ENCODE measurements around the gene TAF4B. TPM values are rescaled to one million over a fixed set of nuclear protein-coding genes. Genes with fewer than 3 reads are reported as not detected.

The TAF4B gene
- total RNA-seq, 1 donor from 2014 or later, result 3.7 TPM

- H3K4me3 ChIP-seq (ENCODE audit: low read length in 3 of 3), result no peak overlapping the region
- H3K27ac ChIP-seq (ENCODE audit: low read depth, low read length), result no peak overlapping the region
- H3K27me3 ChIP-seq (ENCODE audit: control insufficient read depth in 3 of 3, insufficient read depth in 3 of 3, low read length in 3 of 3), result no peaks in the 10 kb centered on the region
- H3K36me3 ChIP-seq (ENCODE audit: control insufficient read depth in 3 of 3, insufficient read depth in 3 of 3, low read length in 3 of 3), result peaks cover 0 to 6% (median 0%) of the 10 kb centered on the region in 3 donors
- H3K9me3 ChIP-seq (ENCODE audit: control insufficient read depth in 3 of 3, low read length in 3 of 3), result no peaks in the 10 kb centered on the region
- no peak overlapping the region for H3K9ac ChIP-seq (ENCODE audit: low read depth in 1 of 3, low read length in 3 of 3)
- H3K4me1 ChIP-seq (ENCODE audit: control insufficient read depth in 3 of 3, insufficient read depth in 3 of 3, low read length in 3 of 3), result no peaks in the 10 kb centered on the region
These were observed 99.5 kb downstream of the TAF4B start for GRCh38 chr18:26325771-26326170.

- H3K36me3 ChIP-seq (ENCODE audit: control insufficient read depth in 3 of 3, insufficient read depth in 3 of 3, low read length in 3 of 3), result peaks cover 0 to 3% (median 3%) of the 10 kb centered on the region in 3 donors
- H3K9me3 ChIP-seq (ENCODE audit: control insufficient read depth in 3 of 3, low read length in 3 of 3), result no peaks in the 10 kb centered on the region
- no peaks in the 10 kb centered on the region for H3K27me3 ChIP-seq (ENCODE audit: control insufficient read depth in 3 of 3, insufficient read depth in 3 of 3, low read length in 3 of 3)
- no peak overlapping the region for H3K4me3 ChIP-seq (ENCODE audit: low read length in 3 of 3)
- H3K27ac ChIP-seq (ENCODE audit: low read depth, low read length), result no peak overlapping the region
- H3K4me1 ChIP-seq (ENCODE audit: control insufficient read depth in 3 of 3, insufficient read depth in 3 of 3, low read length in 3 of 3), result no peaks in the 10 kb centered on the region
- H3K9ac ChIP-seq (ENCODE audit: low read depth in 1 of 3, low read length in 3 of 3), result no peak overlapping the region
These were observed 100.8 kb downstream of the TAF4B start for GRCh38 chr18:26327062-26327461.

- Histone ChIP-seq H3K9ac (ENCODE audit: low read depth in 1 of 3, low read length in 3 of 3) (no peak overlapping the region), H3K9me3 (ENCODE audit: control insufficient read depth in 3 of 3, low read length in 3 of 3) (no peaks in the 10 kb centered on the region)
These were observed 106.7 kb downstream of the TAF4B start for GRCh38 chr18:26332991-26333390.

GRCh38 chr18:26335156-26335555 is 108.9 kb downstream of the TAF4B start:
- no peak overlapping the region for H3K27ac ChIP-seq (ENCODE audit: low read depth, low read length)
- H3K9me3 ChIP-seq (ENCODE audit: control insufficient read depth in 3 of 3, low read length in 3 of 3), result no peaks in the 10 kb centered on the region
- no peak overlapping the region for H3K4me3 ChIP-seq (ENCODE audit: low read length in 3 of 3)
- H3K9ac ChIP-seq (ENCODE audit: low read depth in 1 of 3, low read length in 3 of 3), result no peak overlapping the region
- peaks cover 0 to 4% (median under 1%) of the 10 kb centered on the region in 3 donors for H3K36me3 ChIP-seq (ENCODE audit: control insufficient read depth in 3 of 3, insufficient read depth in 3 of 3, low read length in 3 of 3)
- no peaks in the 10 kb centered on the region for H3K27me3 ChIP-seq (ENCODE audit: control insufficient read depth in 3 of 3, insufficient read depth in 3 of 3, low read length in 3 of 3)
- peaks cover 0 to 8% (median 0%) of the 10 kb centered on the region in 3 donors for H3K4me1 ChIP-seq (ENCODE audit: control insufficient read depth in 3 of 3, insufficient read depth in 3 of 3, low read length in 3 of 3)

More at GRCh38 chr18:26332991-26333390, 106.7 kb downstream of the TAF4B start:
- H3K4me1 ChIP-seq (ENCODE audit: control insufficient read depth in 3 of 3, insufficient read depth in 3 of 3, low read length in 3 of 3), result peaks cover 0 to 8% (median 0%) of the 10 kb centered on the region in 3 donors
- H3K27ac ChIP-seq (ENCODE audit: low read depth, low read length), result no peak overlapping the region
- H3K36me3 ChIP-seq (ENCODE audit: control insufficient read depth in 3 of 3, insufficient read depth in 3 of 3, low read length in 3 of 3), result peaks cover 0 to 4% (median 3%) of the 10 kb centered on the region in 3 donors
- H3K27me3 ChIP-seq (ENCODE audit: control insufficient read depth in 3 of 3, insufficient read depth in 3 of 3, low read length in 3 of 3), result no peaks in the 10 kb centered on the region
- no peak overlapping the region for H3K4me3 ChIP-seq (ENCODE audit: low read length in 3 of 3)

- Histone ChIP-seq H3K27me3 (ENCODE audit: control insufficient read depth in 3 of 3, insufficient read depth in 3 of 3, low read length in 3 of 3) (no peaks in the 10 kb centered on the region), H3K27ac (ENCODE audit: low read depth, low read length) (peak overlapping the region; percentile 21), H3K9ac (ENCODE audit: low read depth in 1 of 3, low read length in 3 of 3) (peak overlapping the region in 1 of 3 donors; percentile 13), H3K4me1 (ENCODE audit: control insufficient read depth in 3 of 3, insufficient read depth in 3 of 3, low read length in 3 of 3) (peaks cover 0 to 8% (median 0%) of the 10 kb centered on the region in 3 donors), H3K36me3 (ENCODE audit: control insufficient read depth in 3 of 3, insufficient read depth in 3 of 3, low read length in 3 of 3) (peaks cover 0 to 4% (median 0%) of the 10 kb centered on the region in 3 donors), H3K4me3 (ENCODE audit: low read length in 3 of 3) (no peak overlapping the region), H3K9me3 (ENCODE audit: control insufficient read depth in 3 of 3, low read length in 3 of 3) (no peaks in the 10 kb centered on the region)
These were observed 109.6 kb downstream of the TAF4B start for GRCh38 chr18:26335571-26336487.

- Histone ChIP-seq H3K9me3 (ENCODE audit: control insufficient read depth in 3 of 3, low read length in 3 of 3) (no peaks in the 10 kb centered on the region), H3K36me3 (ENCODE audit: control insufficient read depth in 3 of 3, insufficient read depth in 3 of 3, low read length in 3 of 3) (peaks cover 0 to 4% (median 0%) of the 10 kb centered on the region in 3 donors), H3K4me1 (ENCODE audit: control insufficient read depth in 3 of 3, insufficient read depth in 3 of 3, low read length in 3 of 3) (peaks cover 0 to 8% (median 0%) of the 10 kb centered on the region in 3 donors), H3K27me3 (ENCODE audit: control insufficient read depth in 3 of 3, insufficient read depth in 3 of 3, low read length in 3 of 3) (no peaks in the 10 kb centered on the region), H3K4me3 (ENCODE audit: low read length in 3 of 3) (no peak overlapping the region), H3K9ac (ENCODE audit: low read depth in 1 of 3, low read length in 3 of 3) (no peak overlapping the region), H3K27ac (ENCODE audit: low read depth, low read length) (no peak overlapping the region)
These were observed 110.3 kb downstream of the TAF4B start for GRCh38 chr18:26336572-26336971.

- no peak overlapping the region for H3K4me3 ChIP-seq (ENCODE audit: low read length in 3 of 3)
- H3K36me3 ChIP-seq (ENCODE audit: control insufficient read depth in 3 of 3, insufficient read depth in 3 of 3, low read length in 3 of 3), result no peaks in the 10 kb centered on the region
- no peak overlapping the region for H3K9ac ChIP-seq (ENCODE audit: low read depth in 1 of 3, low read length in 3 of 3)
- H3K27me3 ChIP-seq (ENCODE audit: control insufficient read depth in 3 of 3, insufficient read depth in 3 of 3, low read length in 3 of 3), result no peaks in the 10 kb centered on the region
- peaks cover 0 to 7% (median 0%) of the 10 kb centered on the region in 3 donors for H3K9me3 ChIP-seq (ENCODE audit: control insufficient read depth in 3 of 3, low read length in 3 of 3)
- H3K27ac ChIP-seq (ENCODE audit: low read depth, low read length), result no peak overlapping the region
- no peaks in the 10 kb centered on the region for H3K4me1 ChIP-seq (ENCODE audit: control insufficient read depth in 3 of 3, insufficient read depth in 3 of 3, low read length in 3 of 3)
These were observed 116.4 kb downstream of the TAF4B start for GRCh38 chr18:26342646-26343045.

GRCh38 chr18:26350961-26351360 is 124.7 kb downstream of the TAF4B start:
- Histone ChIP-seq H3K4me1 (ENCODE audit: control insufficient read depth in 3 of 3, insufficient read depth in 3 of 3, low read length in 3 of 3) (no peaks in the 10 kb centered on the region), H3K4me3 (ENCODE audit: low read length in 3 of 3) (no peak overlapping the region), H3K9me3 (ENCODE audit: control insufficient read depth in 3 of 3, low read length in 3 of 3) (peaks cover 0 to 3% (median 0%) of the 10 kb centered on the region in 3 donors), H3K27ac (ENCODE audit: low read depth, low read length) (no peak overlapping the region), H3K9ac (ENCODE audit: low read depth in 1 of 3, low read length in 3 of 3) (no peak overlapping the region), H3K36me3 (ENCODE audit: control insufficient read depth in 3 of 3, insufficient read depth in 3 of 3, low read length in 3 of 3) (no peaks in the 10 kb centered on the region), H3K27me3 (ENCODE audit: control insufficient read depth in 3 of 3, insufficient read depth in 3 of 3, low read length in 3 of 3) (no peaks in the 10 kb centered on the region)

- Histone ChIP-seq H3K27ac (ENCODE audit: low read depth, low read length) (no peak overlapping the region), H3K36me3 (ENCODE audit: control insufficient read depth in 3 of 3, insufficient read depth in 3 of 3, low read length in 3 of 3) (no peaks in the 10 kb centered on the region)
These were observed 130.0 kb downstream of the TAF4B start for GRCh38 chr18:26356045-26356785.

GRCh38 chr18:26357960-26358359 is 131.7 kb downstream of the TAF4B start:
- H3K9ac ChIP-seq (ENCODE audit: low read depth in 1 of 3, low read length in 3 of 3), result no peak overlapping the region
- no peak overlapping the region for H3K4me3 ChIP-seq (ENCODE audit: low read length in 3 of 3)
- no peaks in the 10 kb centered on the region for H3K9me3 ChIP-seq (ENCODE audit: control insufficient read depth in 3 of 3, low read length in 3 of 3)
- H3K27ac ChIP-seq (ENCODE audit: low read depth, low read length), result no peak overlapping the region
- H3K36me3 ChIP-seq (ENCODE audit: control insufficient read depth in 3 of 3, insufficient read depth in 3 of 3, low read length in 3 of 3), result no peaks in the 10 kb centered on the region
- no peaks in the 10 kb centered on the region for H3K27me3 ChIP-seq (ENCODE audit: control insufficient read depth in 3 of 3, insufficient read depth in 3 of 3, low read length in 3 of 3)
- H3K4me1 ChIP-seq (ENCODE audit: control insufficient read depth in 3 of 3, insufficient read depth in 3 of 3, low read length in 3 of 3), result no peaks in the 10 kb centered on the region

More at GRCh38 chr18:26356045-26356785, 130.0 kb downstream of the TAF4B start:
- Histone ChIP-seq H3K4me3 (ENCODE audit: low read length in 3 of 3) (no peak overlapping the region), H3K9ac (ENCODE audit: low read depth in 1 of 3, low read length in 3 of 3) (no peak overlapping the region), H3K27me3 (ENCODE audit: control insufficient read depth in 3 of 3, insufficient read depth in 3 of 3, low read length in 3 of 3) (no peaks in the 10 kb centered on the region), H3K9me3 (ENCODE audit: control insufficient read depth in 3 of 3, low read length in 3 of 3) (no peaks in the 10 kb centered on the region), H3K4me1 (ENCODE audit: control insufficient read depth in 3 of 3, insufficient read depth in 3 of 3, low read length in 3 of 3) (no peaks in the 10 kb centered on the region)
